ENCODE results near the gene FOXN3.

FOXN3 gene

GRCh38 chr14:89267656-89268055 is 149.4 kb downstream of the FOXN3 start:
- POLR2A ChIA-PET, result no interaction called here
- DNase-seq (ENCODE audit: extremely low spot score), result no peak
- CTCF ChIA-PET, result no interaction called here

GRCh38 chr14:89267163-89267562 is 149.9 kb downstream of the FOXN3 start:
- CTCF ChIA-PET, result no interaction called here
- DNase-seq (ENCODE audit: extremely low spot score), result no peak
- TF ChIP-seq PKNOX1 (IDR thresholded peaks at IDR 0.05), result no peak
- TF ChIP-seq HDGF (IDR thresholded peaks at IDR 0.05; ENCODE audit: borderline replicate concordance), result no peak
- no peak for TF ChIP-seq SUZ12 (IDR thresholded peaks at IDR 0.05)
- TF ChIP-seq FOXK2 (IDR thresholded peaks at IDR 0.05), result no peak
- no peak for TF ChIP-seq LEF1 (IDR thresholded peaks at IDR 0.05; ENCODE audit: borderline replicate concordance)
- TF ChIP-seq L3MBTL2 (conservative IDR thresholded peaks at IDR 0.05), result no peak
- TF ChIP-seq ARNT (IDR thresholded peaks at IDR 0.05), result no peak
- no peak for TF ChIP-seq TARDBP (IDR thresholded peaks at IDR 0.05)
- TF ChIP-seq CTBP1 (IDR thresholded peaks at IDR 0.05; ENCODE audit: borderline replicate concordance), result no peak
- TF ChIP-seq ELF4 (IDR thresholded peaks at IDR 0.05), result no peak
- no peak for TF ChIP-seq NFRKB (IDR thresholded peaks at IDR 0.05)
- POLR2A ChIA-PET, result no interaction called here

More at GRCh38 chr14:89267656-89268055, 149.4 kb downstream of the FOXN3 start:
- TF ChIP-seq SUZ12 (IDR thresholded peaks at IDR 0.05), result no peak
- no peak for TF ChIP-seq FOXM1 (IDR thresholded peaks at IDR 0.05; ENCODE audit: borderline replicate concordance)
- no peak for TF ChIP-seq PKNOX1 (IDR thresholded peaks at IDR 0.05)

GRCh38 chr14:89266754-89267153 is 150.3 kb downstream of the FOXN3 start:
- ChIA-PET CTCF (no interaction called here), POLR2A (no interaction called here)
- TF ChIP-seq FOXK2 (IDR thresholded peaks at IDR 0.05) (no peak), LEF1 (IDR thresholded peaks at IDR 0.05; ENCODE audit: borderline replicate concordance) (no peak), ARNT (IDR thresholded peaks at IDR 0.05) (no peak), L3MBTL2 (conservative IDR thresholded peaks at IDR 0.05) (no peak), TARDBP (IDR thresholded peaks at IDR 0.05) (no peak), SP1 (IDR thresholded peaks at IDR 0.05) (no peak), PKNOX1 (IDR thresholded peaks at IDR 0.05) (no peak), HDGF (IDR thresholded peaks at IDR 0.05; ENCODE audit: borderline replicate concordance) (no peak), SUZ12 (IDR thresholded peaks at IDR 0.05) (no peak)
- no peak for DNase-seq (ENCODE audit: extremely low spot score)

GRCh38 chr14:89265234-89265633 is 151.8 kb downstream of the FOXN3 start:
- TF ChIP-seq FOXK2 (IDR thresholded peaks at IDR 0.05), result no peak
- POLR2A ChIA-PET, result no interaction called here
- DNase-seq (ENCODE audit: extremely low spot score), result no peak
- CTCF ChIA-PET, result no interaction called here

- CTCF ChIA-PET, result interaction anchor here (0.6 kb wide), 1 partner anchor 53 kb away, joined by 3 read pairs; no protein-coding TSS in a partner anchor
- DNase-seq (ENCODE audit: extremely low spot score), result no peak
- TF ChIP-seq SUZ12 (IDR thresholded peaks at IDR 0.05) (no peak), LEF1 (IDR thresholded peaks at IDR 0.05; ENCODE audit: borderline replicate concordance) (no peak), SP1 (IDR thresholded peaks at IDR 0.05) (no peak), BHLHE40 (IDR thresholded peaks at IDR 0.05; ENCODE audit: borderline replicate concordance) (no peak), PKNOX1 (IDR thresholded peaks at IDR 0.05) (no peak), HDGF (IDR thresholded peaks at IDR 0.05; ENCODE audit: borderline replicate concordance) (no peak), FOXM1 (IDR thresholded peaks at IDR 0.05; ENCODE audit: borderline replicate concordance) (no peak), ARNT (IDR thresholded peaks at IDR 0.05) (no peak), NFRKB (IDR thresholded peaks at IDR 0.05) (no peak), FOXK2 (IDR thresholded peaks at IDR 0.05) (no peak), ZNF384 (IDR thresholded peaks at IDR 0.05) (no peak), L3MBTL2 (conservative IDR thresholded peaks at IDR 0.05) (no peak), TARDBP (IDR thresholded peaks at IDR 0.05) (no peak), CTBP1 (IDR thresholded peaks at IDR 0.05; ENCODE audit: borderline replicate concordance) (no peak), ELF4 (IDR thresholded peaks at IDR 0.05) (no peak), FOXA1 (IDR thresholded peaks at IDR 0.05) (no peak)
- POLR2A ChIA-PET, result no interaction called here
Observed at GRCh38 chr14:89264196-89264800, 152.7 kb downstream of the FOXN3 start.

GRCh38 chr14:89262041-89262440 is 155.0 kb downstream of the FOXN3 start:
- POLR2A ChIA-PET, result no interaction called here
- TF ChIP-seq NFRKB (IDR thresholded peaks at IDR 0.05) (no peak), FOXK2 (IDR thresholded peaks at IDR 0.05) (no peak), HDGF (IDR thresholded peaks at IDR 0.05; ENCODE audit: borderline replicate concordance) (no peak), FOXA1 (IDR thresholded peaks at IDR 0.05) (no peak), LEF1 (IDR thresholded peaks at IDR 0.05; ENCODE audit: borderline replicate concordance) (no peak), ARNT (IDR thresholded peaks at IDR 0.05) (no peak), L3MBTL2 (conservative IDR thresholded peaks at IDR 0.05) (no peak), ZNF384 (IDR thresholded peaks at IDR 0.05) (no peak), ELF4 (IDR thresholded peaks at IDR 0.05) (no peak), CTBP1 (IDR thresholded peaks at IDR 0.05; ENCODE audit: borderline replicate concordance) (no peak), BHLHE40 (IDR thresholded peaks at IDR 0.05; ENCODE audit: borderline replicate concordance) (no peak)
- DNase-seq (ENCODE audit: extremely low spot score), result no peak
- CTCF ChIA-PET, result no interaction called here
